Muscle of leg (tissue), 11 donors: ENCODE results near the gene RIN3. TPM values are rescaled to one million over a fixed set of nuclear protein-coding genes. Genes with fewer than 3 reads are reported as not detected.

Experiments used
- DNase-seq: peaks from one replicate; pipeline ENCODE4 v3.0.0; 2013
- H3K27ac ChIP-seq: one replicate; pipeline ENCODE4 v1.5.1; 2013; ENCODE audit warnings: mild to moderate bottlenecking, low read length, control low read depth
- H3K27me3 ChIP-seq: one replicate; pipeline ENCODE4 v1.6.1; 2013; ENCODE audit warnings: low read length; ENCODE audit not compliant: control insufficient read depth, insufficient read depth
- H3K36me3 ChIP-seq: one replicate; pipeline ENCODE4 v1.6.1; 2013; ENCODE audit warnings: low read length; ENCODE audit not compliant: control insufficient read depth, insufficient read depth
- H3K4me1 ChIP-seq: one replicate; pipeline ENCODE4 v1.6.1; 2013; ENCODE audit warnings: low read length; ENCODE audit not compliant: control insufficient read depth, insufficient read depth
- H3K4me3 ChIP-seq: one replicate; pipeline ENCODE4 v1.5.1; 2013; ENCODE audit warnings: low read length, control low read depth
- H3K9me3 ChIP-seq: replicated peaks from 2 replicates; pipeline ENCODE4 v1.6.1; 2013; ENCODE audit warnings: low read depth, low read length; ENCODE audit not compliant: control insufficient read depth
- WGBS: methylation state at CpG from one replicate; pipeline ENCODE4 v1.1.5; 2013; ENCODE audit warnings: missing lambda C conversion rate; ENCODE audit not compliant: insufficient coverage; 5-methylcytosine and 5-hydroxymethylcytosine counted together
- polyA plus RNA-seq, 8 donors: library from polyadenylated mRNA; unstranded; fragments of 120-200 nt; gene quantifications; one replicate each; pipeline versions ENCODE4 v1.2.1 to v1.2.3, GENCODE V29; 2013; ENCODE audit warnings: inconsistent platforms in 1 of 8, low replicate concordance in 1 of 8; ENCODE audit not compliant: insufficient read length in 8 of 8, insufficient read depth in 1 of 8
- total RNA-seq: library from RNA; stranded (reverse); fragments of 120-200 nt; gene quantifications from one replicate; pipeline ENCODE4 v1.2.4, GENCODE V29; 2013

The RIN3 gene
- total and polyA plus RNA-seq, 9 donors = 4.3 to 18.2 (median 14.0) TPM

DNA sequence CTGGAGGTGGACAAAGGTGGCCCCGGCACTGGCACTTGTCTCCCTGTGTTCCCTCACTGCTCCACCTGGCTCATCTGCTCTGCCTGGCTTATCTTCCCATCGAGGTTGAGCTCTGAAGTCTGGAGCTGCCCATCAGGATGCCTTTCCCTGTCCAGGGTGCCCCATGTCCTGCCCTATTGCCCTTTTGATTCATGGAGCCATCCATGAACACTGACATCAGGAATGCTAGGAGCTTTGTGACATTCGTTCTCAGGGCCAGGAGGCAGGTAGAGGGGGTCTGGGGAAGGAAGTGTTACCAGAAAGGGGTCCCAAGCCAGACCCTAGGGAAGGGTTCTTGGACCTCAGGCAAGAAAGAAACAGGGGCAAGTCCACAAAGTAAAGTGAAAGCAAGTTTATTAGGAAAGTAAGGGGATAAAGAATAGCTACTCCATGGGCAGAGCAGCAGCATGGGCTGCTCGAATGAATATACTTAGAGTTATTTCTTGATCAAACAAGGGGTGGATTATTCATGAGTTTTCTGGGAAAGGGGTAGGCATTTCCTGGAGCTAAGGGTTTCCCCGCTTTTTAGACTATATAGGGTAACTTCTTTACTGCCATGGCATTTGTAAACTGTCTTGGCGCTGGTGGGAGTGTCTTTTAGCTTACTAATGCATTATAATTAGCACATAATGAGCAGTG, 51.6 kb downstream of the RIN3 start:
- Histone ChIP-seq H3K27me3 (no peaks in the 10 kb centered on the region), H3K36me3 (peaks cover 46% of the 10 kb centered on the region), H3K4me1 (peaks cover 18% of the 10 kb centered on the region), H3K27ac (peak overlapping the region; percentile 72), H3K4me3 (no peak overlapping the region), H3K9me3 (peaks cover 8% of the 10 kb centered on the region)
- DNase-seq = no peak
- WGBS = 75% methylated on average over 4 of the region's 6 CpGs

DNA sequence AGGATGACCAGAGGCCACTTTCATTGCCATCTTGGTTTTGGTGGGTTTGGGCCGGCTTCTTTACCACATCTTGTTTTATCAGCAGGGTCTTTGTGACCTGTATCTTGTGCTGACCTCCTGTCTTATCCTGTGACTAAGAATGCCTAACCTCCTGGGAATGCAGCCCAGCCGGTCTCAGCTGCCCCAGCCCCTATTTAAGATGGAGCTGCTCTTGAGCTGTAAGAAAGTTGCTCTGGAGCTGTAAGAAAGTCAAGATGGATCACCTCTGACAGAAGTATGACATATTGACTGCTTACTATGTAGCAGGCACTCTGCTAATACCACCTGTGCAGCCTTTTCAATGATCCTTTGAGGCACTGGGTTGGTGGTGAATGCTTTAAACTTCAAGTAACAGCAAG, 52.1 kb downstream of the RIN3 start:
- no peak for DNase-seq
- peaks cover 8% of the 10 kb centered on the region for H3K9me3 ChIP-seq
- H3K4me1 ChIP-seq = peaks cover 18% of the 10 kb centered on the region
- WGBS = 100% methylated on average over 2 of the region's 2 CpGs
- no peaks in the 10 kb centered on the region for H3K27me3 ChIP-seq
- peaks cover 46% of the 10 kb centered on the region for H3K36me3 ChIP-seq
- no peak overlapping the region for H3K4me3 ChIP-seq
- H3K27ac ChIP-seq = no peak overlapping the region

DNA sequence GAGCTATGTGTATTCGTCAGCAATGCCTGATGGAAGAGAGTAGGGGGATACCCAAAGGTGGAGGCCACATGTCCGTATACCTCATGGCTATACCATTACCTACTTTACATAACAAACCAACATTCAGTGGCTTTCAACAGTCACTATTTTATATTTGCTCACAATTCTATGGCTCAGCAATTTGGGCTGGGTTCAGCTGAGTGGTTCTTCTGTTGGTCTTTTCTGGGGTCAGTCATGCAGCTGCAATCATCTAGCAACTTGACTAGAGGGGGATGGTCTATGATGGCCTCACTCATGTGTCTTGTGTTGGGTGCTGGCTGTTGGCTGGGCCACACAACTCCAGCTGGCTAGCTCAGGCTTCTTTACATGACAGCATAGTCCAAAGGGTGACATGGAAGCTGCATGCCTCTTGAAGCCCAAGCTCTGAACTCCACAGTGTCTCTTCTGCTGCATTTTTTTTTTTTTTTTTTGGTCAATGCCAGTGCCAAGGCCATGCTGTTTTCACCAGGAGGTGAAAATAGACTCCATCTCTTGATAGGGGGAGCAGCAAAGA, 53.7 kb downstream of the RIN3 start:
- Histone ChIP-seq H3K36me3 (peaks cover 44% of the 10 kb centered on the region), H3K4me1 (peaks cover 18% of the 10 kb centered on the region), H3K4me3 (no peak overlapping the region), H3K9me3 (peaks cover 8% of the 10 kb centered on the region), H3K27ac (no peak overlapping the region), H3K27me3 (no peaks in the 10 kb centered on the region)
- WGBS = no CpG with 5 or more reads among the region's 2 CpGs
- DNase-seq = no peak

DNA sequence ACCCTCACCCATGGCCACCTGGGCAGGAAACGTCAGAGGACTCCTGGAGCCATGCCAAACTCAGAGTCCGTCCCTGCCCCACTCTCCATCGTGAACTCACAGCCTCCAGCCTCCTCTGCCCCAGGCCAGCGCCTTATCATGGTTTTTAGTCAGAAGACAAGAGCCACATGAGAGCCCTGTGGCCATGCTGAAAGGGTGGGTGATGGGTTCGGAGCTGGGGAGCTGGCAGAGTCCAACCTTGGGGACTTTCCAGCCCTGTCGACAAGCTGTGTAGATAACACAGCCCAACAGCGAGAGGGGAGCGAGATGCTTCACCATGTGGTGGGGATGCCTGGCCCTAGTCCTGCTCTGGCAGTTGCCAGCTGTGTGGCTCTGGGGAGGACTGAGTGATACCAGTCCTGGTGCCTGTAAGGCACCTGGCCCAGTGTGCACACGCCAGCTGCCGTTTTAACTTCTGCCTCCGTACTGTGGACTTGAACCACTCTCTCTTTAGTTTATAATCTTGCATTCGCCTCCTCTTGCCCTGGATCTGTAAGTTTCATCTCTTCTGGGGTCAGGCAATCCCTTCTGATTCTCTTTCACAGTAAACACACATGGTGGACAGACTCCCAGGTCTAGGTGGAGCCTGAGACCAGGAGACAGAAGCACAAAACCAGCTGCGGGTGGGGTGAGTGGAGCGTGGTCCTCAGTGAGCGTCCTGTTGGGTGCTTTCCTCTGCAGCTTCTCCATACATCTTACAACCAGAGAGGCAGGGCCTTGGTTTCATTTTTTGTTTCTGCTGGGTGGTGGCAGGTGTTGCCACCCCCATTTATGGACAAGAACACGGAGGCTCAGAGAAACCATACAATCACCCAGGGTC, 55.3 kb downstream of the RIN3 start:
- Histone ChIP-seq H3K4me1 (peaks cover 14% of the 10 kb centered on the region), H3K27me3 (no peaks in the 10 kb centered on the region), H3K4me3 (no peak overlapping the region), H3K36me3 (peaks cover 52% of the 10 kb centered on the region), H3K9me3 (peaks cover 8% of the 10 kb centered on the region), H3K27ac (no peak overlapping the region)
- 63% methylated on average over 9 of the region's 16 CpGs for WGBS
- no peak for DNase-seq

DNA sequence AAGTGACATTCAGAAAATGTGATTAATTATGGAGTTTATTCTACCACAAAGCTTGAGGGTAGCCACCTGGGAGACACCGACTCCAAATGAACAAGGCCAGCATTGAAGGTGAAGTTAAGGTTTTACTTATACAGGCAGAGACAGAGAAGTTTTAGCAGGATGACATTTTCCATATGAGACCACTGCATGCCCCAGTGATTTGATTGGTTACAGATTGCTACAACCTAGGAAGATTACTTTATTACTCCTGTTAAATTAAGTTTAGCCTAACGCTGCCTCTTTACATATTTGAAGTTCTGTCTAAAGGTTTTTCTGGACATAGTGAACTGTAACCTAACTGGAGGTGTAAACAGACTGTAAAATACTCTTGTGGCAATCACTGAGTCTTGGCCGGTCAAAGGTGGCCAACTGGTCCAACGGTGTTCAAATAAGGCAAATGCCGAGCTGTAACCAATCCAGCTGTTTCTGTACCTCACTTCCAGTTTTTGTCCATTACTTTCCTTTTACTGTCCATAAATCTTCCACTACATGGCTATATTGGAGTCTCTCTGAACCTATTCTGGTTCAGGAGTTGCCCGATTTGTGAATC, 57.2 kb downstream of the RIN3 start:
- Histone ChIP-seq H3K4me3 (no peak overlapping the region), H3K27me3 (no peaks in the 10 kb centered on the region), H3K36me3 (peaks cover 39% of the 10 kb centered on the region), H3K9me3 (peaks cover 8% of the 10 kb centered on the region), H3K4me1 (peaks cover 3% of the 10 kb centered on the region), H3K27ac (no peak overlapping the region)
- WGBS = 92% methylated on average over 2 of the region's 6 CpGs
- no peak for DNase-seq

DNA sequence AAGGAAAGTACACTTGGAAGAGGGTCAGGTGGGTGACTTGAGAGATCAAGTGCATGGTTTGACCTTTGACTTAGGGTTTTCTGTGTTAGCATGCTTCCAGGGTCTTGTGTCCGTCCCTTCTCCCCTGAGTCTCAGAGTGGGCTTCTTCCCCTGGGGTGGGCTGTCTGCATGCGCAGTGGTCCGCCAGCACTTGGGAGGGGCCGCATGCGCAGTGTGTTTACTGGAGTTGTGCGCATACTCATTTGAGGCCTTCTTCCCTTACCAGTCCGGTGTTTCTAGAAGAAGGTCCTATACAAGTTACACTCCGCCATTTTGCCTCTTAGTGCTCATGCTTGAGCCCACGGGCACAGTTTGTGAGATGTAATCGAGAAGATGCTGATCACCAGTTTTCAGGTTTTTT, 58.5 kb downstream of the RIN3 start:
- peaks cover 28% of the 10 kb centered on the region for H3K36me3 ChIP-seq
- no peak overlapping the region for H3K27ac ChIP-seq
- peaks cover 3% of the 10 kb centered on the region for H3K4me1 ChIP-seq
- no peaks in the 10 kb centered on the region for H3K27me3 ChIP-seq
- WGBS = 85% methylated on average over 4 of the region's 10 CpGs
- H3K4me3 ChIP-seq = no peak overlapping the region
- no peak for DNase-seq
- peaks cover 2% of the 10 kb centered on the region for H3K9me3 ChIP-seq

DNA sequence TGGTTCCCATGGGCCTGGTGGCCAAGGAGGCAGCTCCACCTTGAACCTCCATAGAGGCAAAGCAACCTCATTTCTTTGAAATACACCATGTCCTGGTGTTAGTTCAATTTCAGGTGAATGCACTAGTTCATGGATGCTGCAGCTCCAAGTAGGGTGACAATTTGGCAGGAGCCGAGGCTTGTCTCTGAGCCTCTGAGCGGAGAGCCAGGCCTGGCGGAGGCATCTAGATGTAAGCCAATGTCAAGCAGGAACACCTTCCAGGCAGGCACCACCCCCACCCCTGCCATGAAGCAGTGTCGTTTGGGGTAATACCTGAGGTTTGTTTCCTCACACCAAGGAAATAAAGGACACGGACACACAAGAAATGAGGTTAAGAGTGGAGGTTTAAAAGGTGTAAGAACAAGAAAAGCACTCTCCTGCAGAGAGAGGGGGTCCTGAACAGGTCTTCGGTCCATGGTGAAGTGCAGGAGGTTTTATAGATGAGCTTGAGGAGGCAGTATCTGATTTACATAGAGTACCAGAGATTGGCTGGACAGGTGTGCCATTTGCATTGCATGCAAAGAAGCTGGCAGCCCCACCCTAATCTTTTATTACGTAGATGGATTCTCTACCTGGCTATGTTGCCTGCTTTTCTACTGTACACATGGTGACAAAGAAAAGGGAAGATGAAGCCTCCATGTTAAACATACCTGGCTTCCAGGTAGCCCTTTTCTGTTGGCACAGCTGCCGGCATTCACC, 60.3 kb downstream of the RIN3 start:
- no peak overlapping the region for H3K27ac ChIP-seq
- H3K27me3 ChIP-seq = no peaks in the 10 kb centered on the region
- WGBS = 92% methylated on average over 4 of the region's 8 CpGs
- H3K9me3 ChIP-seq = no peaks in the 10 kb centered on the region
- H3K4me3 ChIP-seq = no peak overlapping the region
- peaks cover 29% of the 10 kb centered on the region for H3K36me3 ChIP-seq
- peaks cover 2% of the 10 kb centered on the region for H3K4me1 ChIP-seq
- no peak for DNase-seq

DNA sequence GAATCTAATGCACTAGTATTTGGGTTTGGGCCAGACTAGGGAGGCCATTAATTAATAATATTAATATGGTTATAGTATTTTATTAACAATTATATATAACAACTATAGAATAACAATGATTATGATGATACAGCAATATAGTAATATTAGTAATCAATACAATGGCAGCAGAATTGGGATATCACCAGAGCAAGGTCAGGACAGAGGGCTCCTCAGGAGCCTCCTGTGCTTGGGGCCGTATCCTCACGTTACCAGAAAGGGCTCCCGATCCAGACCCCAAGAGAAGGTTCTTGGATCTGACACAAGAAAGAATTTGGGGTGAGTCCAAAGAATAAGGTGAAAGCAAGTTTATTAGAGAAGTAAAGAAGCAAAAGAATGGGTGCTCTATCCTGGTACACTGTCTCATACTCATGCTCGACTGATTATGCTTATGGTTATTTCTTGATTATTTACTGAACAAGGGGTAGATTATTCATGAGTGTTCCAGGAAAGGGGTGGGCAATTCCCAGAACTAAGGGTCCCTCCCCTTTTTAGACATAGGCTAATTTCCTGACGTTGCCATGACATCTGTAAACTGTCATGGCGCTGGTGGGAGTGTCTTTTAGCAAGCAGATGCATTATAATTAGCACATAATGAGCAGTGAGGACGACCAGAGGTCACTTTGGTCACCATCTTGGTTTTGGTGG, 61.6 kb downstream of the RIN3 start:
- H3K4me1 ChIP-seq = no peaks in the 10 kb centered on the region
- H3K27me3 ChIP-seq = no peaks in the 10 kb centered on the region
- WGBS = 100% methylated on average over 1 of the region's 7 CpGs
- H3K27ac ChIP-seq = no peak overlapping the region
- H3K36me3 ChIP-seq = peaks cover 30% of the 10 kb centered on the region
- DNase-seq = no peak
- H3K9me3 ChIP-seq = no peaks in the 10 kb centered on the region
- no peak overlapping the region for H3K4me3 ChIP-seq

DNA sequence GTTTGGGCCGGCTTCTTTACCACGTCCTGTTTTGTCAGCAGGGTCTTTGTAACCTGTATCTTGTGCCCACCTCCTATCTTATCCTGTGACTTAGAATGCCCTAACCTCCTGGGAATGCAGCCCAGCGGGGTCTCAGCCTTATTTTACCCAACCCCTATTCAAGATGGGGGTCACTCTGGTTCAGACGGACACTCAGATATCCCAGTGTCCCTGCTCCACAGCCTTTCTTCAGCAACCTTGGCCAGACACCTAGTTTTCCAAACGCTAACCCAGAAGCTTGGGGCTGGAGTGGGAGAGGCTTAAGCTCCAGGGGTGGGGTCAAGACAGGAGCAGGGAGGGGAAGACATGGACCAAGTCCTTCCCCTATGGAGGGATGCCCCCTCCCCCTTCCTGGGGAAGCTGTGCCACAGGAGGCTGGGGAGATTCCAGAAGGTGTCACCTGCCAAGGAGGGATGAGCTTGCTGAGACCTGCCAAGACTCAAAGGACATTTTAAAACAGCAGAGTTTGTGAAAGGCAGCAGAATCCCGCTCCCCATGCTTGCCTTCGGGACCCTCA, 62.2 kb downstream of the RIN3 start:
- no peaks in the 10 kb centered on the region for H3K9me3 ChIP-seq
- 80% methylated on average over 4 of the region's 7 CpGs for WGBS
- no peak overlapping the region for H3K4me3 ChIP-seq
- no peak overlapping the region for H3K27ac ChIP-seq
- no peaks in the 10 kb centered on the region for H3K4me1 ChIP-seq
- H3K36me3 ChIP-seq = peaks cover 36% of the 10 kb centered on the region
- DNase-seq = no peak
- no peaks in the 10 kb centered on the region for H3K27me3 ChIP-seq
